Measurements from ENCODE around the gene TRAF2.

DNA sequence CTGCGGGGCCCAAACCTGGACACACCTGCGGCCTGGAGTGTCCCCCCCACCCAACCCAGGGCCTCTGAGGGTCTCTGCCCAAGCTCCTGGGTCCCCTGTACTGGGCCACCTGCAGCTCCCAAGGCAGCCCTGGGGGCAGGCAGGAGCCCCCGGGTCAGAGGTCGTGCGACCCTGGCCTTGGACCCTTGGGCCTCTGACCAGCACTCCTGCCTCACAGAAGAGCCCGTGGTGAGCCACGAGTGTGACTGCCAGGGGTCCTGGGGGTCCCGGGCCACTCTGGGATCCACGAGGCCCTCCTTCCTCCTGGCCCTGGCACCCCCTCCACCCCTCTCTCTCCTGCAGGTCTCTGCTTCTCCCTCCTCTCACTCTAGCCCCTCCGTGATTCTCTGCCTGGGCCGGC, 86.0 kb downstream of the TRAF2 start:
- TF ChIP-seq POLR2AphosphoS5 (IDR thresholded peaks at IDR 0.05; ENCODE audit: low read depth, low read length) (no peak), POLR2A (IDR thresholded peaks at IDR 0.05; ENCODE audit: low read depth, low read length) (no peak)

All from GM12892 (cell line).